Stimulated activated naive CD4-positive, alpha-beta T cell (primary cell): ENCODE measurements around the gene PLGLB2.
"Not testable (repeated sequence)": the region's sequence is repeated elsewhere in the genome, so short reads cannot be mapped to it uniquely, and the experiment has no call there.

Experiments
- DNase-seq, 6 experiments: peaks; one replicate each; lab custom pipeline; 2025; lab: John Stamatoyannopoulos, UW

Gene PLGLB2

GRCh38 chr2:87747791-87748190 is at the start of gene PLGLB2:
Gene PLGLB2, plus strand, starts transcription at chr2:87748087. Its CDS starts 67 bp downstream, at chr2:87748154.
- DNase-seq: not testable (repeated sequence)

- DNase-seq: not testable (repeated sequence)
These were observed 43.1 kb upstream of the PLGLB2 start for GRCh38 chr2:87704572-87705323.

- not testable (repeated sequence) for DNase-seq
These were observed 39.5 kb upstream of the PLGLB2 start for GRCh38 chr2:87708368-87708767.

- DNase-seq: not testable (repeated sequence)
These were observed 19.8 kb upstream of the PLGLB2 start for GRCh38 chr2:87727940-87728599.

- not testable (repeated sequence) for DNase-seq
These were observed 7.0 kb upstream of the PLGLB2 start for GRCh38 chr2:87740928-87741327.

- not testable (repeated sequence) for DNase-seq
These were observed 5.3 kb upstream of the PLGLB2 start for GRCh38 chr2:87742393-87743108.

GRCh38 chr2:87743638-87744037 is 4.2 kb upstream of the PLGLB2 start:
- DNase-seq: not testable (repeated sequence)

- DNase-seq: not testable (repeated sequence)
These were observed 2.4 kb upstream of the PLGLB2 start for GRCh38 chr2:87745353-87745951.

GRCh38 chr2:87748524-87748923 is 637 bp downstream of the PLGLB2 start:
- not testable (repeated sequence) for DNase-seq

GRCh38 chr2:87750560-87750959 is 2.7 kb downstream of the PLGLB2 start:
- DNase-seq: not testable (repeated sequence)

- DNase-seq: not testable (repeated sequence)
These were observed 6.9 kb downstream of the PLGLB2 start for GRCh38 chr2:87754759-87755158.
